Stimulated activated CD4-positive, alpha-beta T cell treated with anti-CD3 and anti-CD28 coated beads, Interleukin-1b, Interleukin-23, amount 100 ng/mL, for 4 hours (primary cell): Measurements from ENCODE around the gene SLC16A6.
"Not testable (repeated sequence)": the region's sequence is repeated elsewhere in the genome, so short reads cannot be mapped to it uniquely, and the experiment has no call there.

Experiments
- DNase-seq, 2 donors: peaks; one replicate each; pipeline ENCODE4 v3.0.0-alpha.2; 2020; ENCODE audit warnings: low read depth in 2 of 2

The SLC16A6 gene

GRCh38 chr17:68248199-68248825 is 42.6 kb downstream of the SLC16A6 start:
- DNase-seq: peak in 1 of 2 donors; percentile 34

- DNase-seq: peak; percentile 98
These were observed 43.3 kb downstream of the SLC16A6 start, which contains the start of gene AMZ2 for GRCh38 chr17:68247445-68248198. Gene AMZ2 (plus strand): TSS chr17:68248043. CDS start chr17:68250188, 2,145 bp downstream.

- no peak for DNase-seq
These were observed 44.5 kb downstream of the SLC16A6 start for GRCh38 chr17:68246271-68247028.

GRCh38 chr17:68239632-68240366 is 51.1 kb downstream of the SLC16A6 start:
- no peak for DNase-seq

- no peak for DNase-seq
These were observed 52.1 kb downstream of the SLC16A6 start for GRCh38 chr17:68238871-68239253.

- DNase-seq: no peak
These were observed 52.6 kb downstream of the SLC16A6 start for GRCh38 chr17:68238164-68238870.

GRCh38 chr17:68237369-68238163 is 53.4 kb downstream of the SLC16A6 start:
- DNase-seq: not testable (repeated sequence)

GRCh38 chr17:68235336-68235791 is 55.6 kb downstream of the SLC16A6 start:
- DNase-seq: not testable (repeated sequence)

- DNase-seq: not testable (repeated sequence)
These were observed 56.1 kb downstream of the SLC16A6 start for GRCh38 chr17:68234726-68235335.

- DNase-seq: not testable (repeated sequence)
These were observed 58.2 kb downstream of the SLC16A6 start for GRCh38 chr17:68232741-68233140.

GRCh38 chr17:68231541-68231940 is 59.4 kb downstream of the SLC16A6 start:
- no peak for DNase-seq

- not testable (repeated sequence) for DNase-seq
These were observed 59.8 kb downstream of the SLC16A6 start for GRCh38 chr17:68231131-68231530.

- DNase-seq: no peak
These were observed 61.3 kb downstream of the SLC16A6 start for GRCh38 chr17:68229619-68230018.

- no peak for DNase-seq
These were observed 61.9 kb downstream of the SLC16A6 start for GRCh38 chr17:68228817-68229570.

- DNase-seq: not testable (repeated sequence)
These were observed 62.8 kb downstream of the SLC16A6 start for GRCh38 chr17:68228039-68228680.

- DNase-seq: not testable (repeated sequence)
These were observed 65.9 kb downstream of the SLC16A6 start for GRCh38 chr17:68225055-68225454.

GRCh38 chr17:68222606-68223005 is 68.3 kb downstream of the SLC16A6 start:
- no peak for DNase-seq

GRCh38 chr17:68221786-68222185 is 69.1 kb downstream of the SLC16A6 start:
- no peak for DNase-seq
